HG03460 (cell line): ENCODE measurements around the gene IFNA7.
A peak's percentile ranks its signal among the peaks of the same experiment; 100 is the strongest.
"Not testable (repeated sequence)": the region's sequence is repeated elsewhere in the genome, so short reads cannot be mapped to it uniquely, and the experiment has no call there.

Experiments used
- ATAC-seq: cut with Tn5 transposase; IDR thresholded peaks from one replicate; pipeline ENCODE4 v1.9.1; 2021; ENCODE audit not compliant: unreplicated experiment

Gene IFNA7

DNA sequence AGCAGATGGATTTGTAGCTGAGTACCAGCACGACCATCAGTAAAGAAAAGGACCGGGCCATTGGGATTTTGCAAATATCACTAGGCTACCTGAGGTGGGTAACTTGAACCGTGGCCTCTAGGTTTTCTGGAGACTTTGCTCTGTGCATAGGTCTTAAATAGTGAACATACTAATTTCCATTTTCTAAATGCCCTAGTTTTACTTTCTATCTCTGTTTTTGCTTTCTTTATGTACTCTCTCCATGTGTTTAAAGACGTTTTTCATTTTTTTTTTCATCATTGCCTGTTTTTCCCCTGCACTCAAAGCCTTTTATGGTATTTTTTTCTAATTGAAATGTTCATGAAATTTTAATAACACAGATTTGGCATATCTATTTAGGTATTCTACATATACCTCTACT is at the start of gene IFNA7:
Gene IFNA7 (minus strand): TSS at position 101 of the 400 bp plus-strand sequence. CDS start 40 bp downstream, at position 61.
- not testable (repeated sequence) for ATAC-seq

DNA sequence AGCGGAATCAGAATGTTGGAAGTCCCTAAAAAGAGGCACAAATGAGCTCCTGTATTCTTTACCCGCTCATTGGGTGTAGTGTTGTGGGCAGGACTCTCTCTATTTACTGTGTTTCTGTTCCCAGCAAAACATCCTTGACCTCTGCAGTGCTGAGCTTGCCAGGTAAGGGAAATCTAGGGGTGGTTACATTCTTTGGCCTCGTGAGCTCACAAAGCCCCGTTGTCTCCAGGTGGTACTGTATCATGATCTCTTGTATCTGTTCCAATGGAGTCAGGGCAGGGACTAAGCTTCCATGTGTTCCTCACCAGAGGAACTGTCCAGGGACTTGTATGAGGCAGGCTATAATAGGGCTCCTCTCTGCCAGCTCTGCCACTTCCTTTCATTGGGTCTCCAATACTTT is 49.6 kb upstream of the IFNA7 start:
- no peak for ATAC-seq

DNA sequence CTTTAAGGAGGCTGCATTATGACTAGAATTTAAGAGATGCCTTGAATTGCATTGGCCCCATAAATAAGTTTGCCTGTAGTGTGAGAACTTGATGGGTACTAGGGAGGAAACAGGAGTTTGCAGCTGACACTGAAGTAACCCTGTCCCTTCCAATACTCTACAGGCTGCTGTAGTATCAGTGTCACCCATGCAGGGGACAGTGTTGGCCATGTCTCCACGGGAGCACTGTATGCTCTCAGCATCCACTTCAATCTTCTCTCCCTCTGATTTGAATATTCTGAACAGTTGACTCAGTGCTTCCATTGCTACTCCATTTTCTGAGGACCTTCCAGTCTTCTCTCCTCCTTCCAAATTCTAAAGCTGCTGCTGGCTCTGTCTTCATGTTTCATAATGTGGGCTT is 49.2 kb upstream of the IFNA7 start:
- ATAC-seq: no peak

DNA sequence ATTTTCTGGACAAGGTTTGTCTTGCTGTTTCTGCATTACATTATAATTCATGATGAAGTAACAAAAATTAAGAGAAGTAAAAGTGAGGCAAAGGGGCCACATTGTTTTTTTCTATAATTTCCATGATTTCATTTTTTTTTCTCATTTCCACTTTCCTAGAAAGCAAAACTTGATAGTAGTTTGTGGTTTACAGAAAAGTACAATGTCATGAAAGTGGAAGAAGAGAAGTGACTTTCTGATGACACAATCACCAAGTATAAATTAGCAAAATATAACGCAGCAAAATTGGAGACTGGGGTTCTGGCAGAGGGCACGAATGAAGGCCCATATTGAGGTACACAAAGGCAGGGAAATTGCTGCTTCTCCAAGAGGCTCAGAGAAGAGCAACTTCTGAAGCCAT is 42.8 kb upstream of the IFNA7 start:
- no peak for ATAC-seq

DNA sequence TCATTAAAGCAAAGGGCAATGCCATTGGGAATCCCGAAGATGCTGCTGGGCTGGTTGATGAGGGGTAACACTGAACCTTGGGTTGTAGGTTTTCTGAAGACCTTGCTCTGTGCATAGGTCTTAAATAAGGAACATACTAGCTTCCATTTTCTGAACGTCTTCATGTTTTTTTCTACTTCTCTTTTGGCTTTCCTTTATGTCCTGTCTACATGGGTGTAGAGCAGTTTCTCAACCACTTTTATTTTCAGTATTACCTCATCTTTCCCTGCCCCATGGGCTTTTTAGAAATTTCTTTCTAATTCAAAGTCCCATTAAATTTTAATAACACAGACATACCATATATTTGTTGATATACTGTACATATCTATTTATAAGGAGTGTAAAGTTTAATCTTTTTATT is 37.9 kb upstream of the IFNA7 start, which contains the start of gene IFNA14:
Gene IFNA14 (minus strand): TSS at position 95 of the 400 bp plus-strand sequence. CDS start 70 bp downstream, at position 25.
- ATAC-seq: no peak

DNA sequence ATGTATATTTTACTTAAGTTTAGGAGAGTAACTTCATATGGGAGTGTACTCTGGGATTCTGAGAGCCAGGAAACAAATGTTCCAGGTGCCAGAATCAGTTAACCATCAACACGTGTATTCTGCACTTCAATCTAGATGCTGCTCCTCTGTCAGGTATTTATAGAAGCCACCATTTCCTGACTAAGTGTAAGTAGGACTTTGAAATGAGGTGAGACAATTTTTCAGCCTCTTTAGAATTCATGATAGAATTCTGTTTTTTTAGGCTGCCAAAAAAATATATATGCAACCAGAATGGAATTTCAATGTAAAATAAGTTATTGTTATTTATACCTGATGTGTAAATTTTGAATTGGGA is 34.3 kb upstream of the IFNA7 start:
- peak; percentile 26 for ATAC-seq

DNA sequence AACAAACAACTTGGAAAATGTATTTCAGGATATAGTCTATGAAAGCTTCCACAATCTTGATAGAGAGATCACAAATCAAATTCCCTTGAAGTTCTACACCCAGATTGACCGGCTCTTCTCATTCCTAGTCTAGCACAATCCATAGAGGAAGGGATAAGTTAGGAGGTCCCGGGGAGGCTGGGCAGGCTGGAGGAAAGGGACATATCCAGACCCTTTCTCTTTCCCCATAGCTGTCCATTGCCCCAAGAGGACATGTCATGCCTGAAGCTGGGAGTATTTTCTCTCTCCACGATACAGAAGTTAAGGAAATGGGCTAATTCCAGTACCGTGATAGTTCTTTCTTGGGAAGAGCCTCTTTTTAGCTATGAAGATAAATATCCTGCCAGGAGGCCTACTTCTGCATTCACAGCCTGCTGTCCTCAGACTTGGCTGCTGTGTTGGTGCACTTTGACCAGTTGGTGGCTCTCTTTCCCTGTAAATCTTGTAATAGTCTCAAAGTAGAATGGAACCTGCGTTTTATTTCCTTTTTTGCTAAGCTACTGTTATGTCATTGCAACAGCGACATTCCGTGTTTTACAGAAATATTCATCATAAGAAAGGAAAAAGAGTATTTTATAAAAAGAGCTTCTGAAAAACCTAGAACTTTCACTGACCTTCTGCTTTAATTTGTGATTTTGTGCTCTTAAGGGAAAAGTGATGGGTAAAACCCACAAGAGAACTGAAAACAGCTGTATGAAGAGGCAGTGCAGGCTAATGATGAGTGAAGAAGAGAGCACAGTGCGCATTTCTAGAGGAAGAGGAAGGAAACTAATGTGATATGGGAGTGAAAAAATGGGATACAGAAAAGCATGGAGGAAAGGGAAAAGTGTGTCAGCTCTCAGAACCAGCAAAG is 33.7 kb upstream of the IFNA7 start:
- peak; percentile 90 for ATAC-seq

DNA sequence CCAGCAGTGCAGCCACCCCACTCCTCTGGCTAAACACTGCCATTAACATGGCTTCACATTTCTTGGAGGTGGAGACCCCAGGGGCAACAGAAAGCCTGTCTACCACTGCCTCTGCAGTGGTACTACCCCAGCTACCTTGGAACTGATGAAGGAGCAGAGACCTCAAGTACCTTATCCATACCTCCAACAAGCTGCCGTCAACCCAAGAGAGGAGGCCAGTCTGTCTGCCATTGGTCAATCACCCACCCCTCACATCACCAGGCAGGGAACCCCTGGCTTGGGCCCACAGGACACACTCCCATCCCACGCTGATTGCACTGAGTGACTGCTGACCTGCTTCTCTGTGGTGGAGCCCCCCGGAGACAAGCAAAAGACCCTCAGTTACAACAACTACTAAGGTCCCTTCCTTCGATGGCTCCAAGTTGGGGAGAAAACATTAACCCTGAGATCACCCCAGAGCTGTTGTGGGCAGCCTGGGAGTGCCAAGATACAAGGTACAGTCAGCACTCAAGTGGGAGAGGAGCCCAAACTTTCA is 32.2 kb upstream of the IFNA7 start:
- ATAC-seq: no peak

DNA sequence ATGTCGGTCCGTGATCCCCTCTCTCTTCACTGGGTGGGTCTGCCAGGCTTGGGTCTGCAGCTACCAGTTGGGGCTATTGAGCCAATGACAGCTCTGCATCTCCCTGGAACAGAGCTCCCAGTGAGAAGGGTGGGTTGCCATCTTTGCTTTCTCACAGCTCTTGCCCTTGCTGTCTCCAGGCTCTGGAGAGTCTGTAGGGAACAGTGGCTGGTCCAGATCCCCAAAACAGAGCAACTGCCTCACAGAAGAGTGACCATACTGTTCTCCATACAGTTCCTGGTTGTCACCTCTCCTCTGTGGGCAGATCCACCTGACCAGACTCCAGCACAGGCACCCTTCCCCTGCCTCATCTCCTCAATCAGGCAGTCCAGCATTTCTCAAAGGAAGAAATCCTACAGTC is 31.3 kb upstream of the IFNA7 start:
- no peak for ATAC-seq

DNA sequence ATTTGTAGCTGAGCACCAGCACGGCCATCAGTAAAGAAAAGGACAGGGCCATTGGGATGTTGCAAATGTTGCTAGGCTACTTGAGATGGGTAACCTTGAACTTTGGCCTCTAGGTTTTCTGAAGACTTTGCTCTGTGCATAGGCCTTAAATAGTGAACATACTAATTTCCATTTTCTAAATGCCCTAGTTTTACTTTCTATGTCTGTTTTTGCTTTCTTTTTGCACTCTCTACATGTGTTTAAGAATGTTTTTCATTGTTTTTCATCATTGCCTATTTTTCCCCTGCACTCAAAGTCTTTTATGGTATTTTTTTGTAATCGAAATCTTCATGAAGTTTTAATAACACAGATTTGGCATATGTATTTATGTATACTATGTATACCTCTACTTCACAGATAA is 26.1 kb upstream of the IFNA7 start, which contains the start of gene IFNA17:
Gene IFNA17 (minus strand): TSS at position 101 of the 400 bp plus-strand sequence. CDS start 49 bp downstream, at position 52.
- ATAC-seq: no peak

DNA sequence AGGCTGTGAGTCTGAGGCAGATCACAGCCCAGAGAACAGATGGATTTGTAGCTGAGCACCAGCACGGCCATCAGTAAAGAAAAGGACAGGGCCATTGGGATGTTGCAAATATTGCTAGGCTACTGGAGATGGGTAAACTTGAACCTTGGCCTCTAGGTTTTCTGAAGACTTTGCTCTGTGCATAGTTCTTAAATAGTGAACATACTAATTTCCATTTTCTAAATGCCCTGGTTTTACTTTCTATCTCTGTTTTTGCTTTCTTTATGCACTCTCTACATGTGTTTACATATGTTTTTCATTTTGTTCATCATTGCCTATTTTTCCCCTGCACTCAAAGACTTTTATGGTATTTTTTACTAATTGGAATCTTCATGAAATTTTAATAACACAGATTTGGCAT is 15.2 kb upstream of the IFNA7 start, which contains the start of gene IFNA16:
Gene IFNA16 (minus strand): TSS at position 101 of the 400 bp plus-strand sequence. CDS start 6 bp downstream, at position 95.
- not testable (repeated sequence) for ATAC-seq

DNA sequence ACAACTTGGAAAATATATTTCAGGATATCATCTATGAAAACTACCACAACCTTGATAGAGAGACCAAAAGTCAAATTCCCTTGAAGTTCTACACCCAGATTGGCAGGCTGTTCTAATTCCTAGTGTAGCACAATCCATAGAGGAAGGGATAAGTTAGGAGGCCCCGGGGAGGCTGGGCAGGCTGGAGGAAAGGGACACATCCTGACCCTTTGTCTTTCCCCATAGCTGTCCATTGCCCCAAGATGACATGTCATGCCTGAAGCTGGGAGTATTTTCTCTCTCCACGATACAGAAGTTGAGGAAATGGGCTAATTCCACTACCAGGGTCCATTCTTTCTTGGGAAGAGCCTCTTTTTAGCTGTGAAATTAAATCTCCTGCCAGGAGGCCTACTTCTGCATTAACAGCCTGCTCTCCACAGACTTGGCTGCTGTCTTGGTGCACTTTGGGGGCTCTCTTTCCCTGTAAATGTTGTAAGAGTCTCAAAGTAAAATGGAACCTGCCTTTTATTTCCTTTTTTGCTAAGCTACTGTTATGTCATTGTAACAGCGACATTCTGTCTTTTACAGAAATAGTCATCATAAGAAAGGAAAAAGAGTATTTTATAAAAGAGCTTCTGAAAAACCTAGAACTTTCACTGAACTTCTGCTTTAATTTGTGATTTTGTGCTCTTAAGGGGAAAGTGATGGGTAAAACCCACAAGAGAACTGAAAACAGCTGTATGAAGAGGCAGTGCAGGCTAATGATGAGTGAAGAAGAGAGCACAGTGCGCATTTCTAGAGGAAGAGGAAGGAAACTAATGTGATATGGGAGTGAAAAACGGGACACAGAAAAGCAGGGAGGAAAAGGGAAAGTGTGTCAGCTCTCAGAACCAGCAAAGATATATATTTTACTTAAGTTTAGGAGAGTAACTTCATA is 11.7 kb upstream of the IFNA7 start:
- peak; percentile 75 for ATAC-seq

DNA sequence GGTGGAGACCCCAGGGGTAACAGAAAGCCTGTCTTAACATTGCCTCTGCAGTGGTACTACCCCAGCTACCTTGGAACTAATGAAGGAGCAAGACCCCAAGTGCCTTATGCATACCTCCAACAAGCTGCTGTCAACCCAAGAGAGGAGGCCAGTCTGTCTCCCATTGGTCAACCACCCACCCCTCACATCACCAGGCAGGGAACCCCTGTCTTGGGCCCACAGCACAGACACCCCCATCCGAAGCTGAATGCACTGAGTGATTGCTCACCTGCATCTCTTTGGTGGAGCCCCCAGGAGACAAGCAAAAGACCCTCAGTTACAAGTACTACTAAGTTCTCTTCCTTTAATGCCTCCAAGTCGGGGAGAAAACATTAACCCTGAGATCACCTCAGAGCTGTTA is 10.2 kb upstream of the IFNA7 start:
- not testable (repeated sequence) for ATAC-seq

DNA sequence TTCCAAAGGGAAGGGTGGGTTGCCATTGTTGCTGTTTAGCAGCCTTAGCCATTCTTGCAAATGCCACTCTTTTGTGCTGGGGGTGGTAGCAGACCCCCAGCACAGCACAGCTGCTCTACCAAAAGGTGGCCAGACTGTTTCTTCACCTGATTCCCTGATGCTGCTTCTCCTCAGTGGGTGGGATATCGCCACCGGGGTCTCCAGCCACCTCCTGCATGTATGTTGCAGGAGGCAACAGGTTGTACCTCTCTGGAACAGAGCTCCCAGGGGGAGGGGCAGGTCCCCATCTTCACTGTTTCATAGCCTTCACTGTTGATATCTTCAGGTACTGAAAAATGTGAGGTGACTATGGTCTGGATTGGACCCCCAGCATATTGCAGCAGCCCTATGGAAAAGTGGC is 8.8 kb upstream of the IFNA7 start:
- ATAC-seq: not testable (repeated sequence)

DNA sequence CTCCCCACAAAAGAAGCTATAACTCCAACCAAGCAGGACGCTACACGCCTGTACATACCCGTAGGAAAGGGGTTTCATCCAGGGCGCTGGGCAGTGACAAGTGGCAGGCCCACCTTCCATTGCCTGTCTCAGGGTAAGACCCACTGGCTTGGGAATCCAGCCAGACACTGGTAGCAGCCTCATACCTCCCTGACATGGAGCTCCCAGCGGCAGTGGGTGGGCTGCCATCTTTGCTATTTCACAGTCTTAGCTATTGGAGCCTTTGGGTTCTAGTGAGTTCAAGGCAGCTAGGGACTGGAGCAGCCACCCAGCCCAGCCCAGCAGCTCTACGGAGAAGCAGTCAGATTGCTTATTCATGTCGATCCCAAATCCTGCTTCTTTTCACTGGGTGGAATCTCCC is 8.3 kb upstream of the IFNA7 start:
- no peak for ATAC-seq

DNA sequence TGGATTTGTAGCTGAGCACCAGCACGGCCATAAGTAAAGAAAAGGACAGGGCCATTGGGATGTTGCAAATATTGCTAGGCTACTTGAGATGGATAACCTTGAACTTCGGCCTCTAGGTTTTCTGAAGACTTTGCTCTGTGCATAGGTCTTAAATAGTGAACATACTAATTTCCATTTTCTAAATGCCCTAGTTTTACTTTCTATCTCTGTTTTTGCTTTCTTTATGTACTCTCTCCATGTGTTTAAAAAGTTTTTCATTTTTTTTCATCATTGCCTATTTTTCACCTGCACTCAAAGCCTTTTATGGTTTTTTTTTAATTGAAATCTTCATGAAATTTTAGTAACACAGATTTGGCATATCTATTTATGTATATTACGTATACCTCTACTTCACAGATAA is 5.0 kb upstream of the IFNA7 start, which contains the start of gene IFNA10:
Gene IFNA10 (minus strand): TSS at position 101 of the 400 bp plus-strand sequence. CDS start 46 bp downstream, at position 55.
- ATAC-seq: not testable (repeated sequence)

DNA sequence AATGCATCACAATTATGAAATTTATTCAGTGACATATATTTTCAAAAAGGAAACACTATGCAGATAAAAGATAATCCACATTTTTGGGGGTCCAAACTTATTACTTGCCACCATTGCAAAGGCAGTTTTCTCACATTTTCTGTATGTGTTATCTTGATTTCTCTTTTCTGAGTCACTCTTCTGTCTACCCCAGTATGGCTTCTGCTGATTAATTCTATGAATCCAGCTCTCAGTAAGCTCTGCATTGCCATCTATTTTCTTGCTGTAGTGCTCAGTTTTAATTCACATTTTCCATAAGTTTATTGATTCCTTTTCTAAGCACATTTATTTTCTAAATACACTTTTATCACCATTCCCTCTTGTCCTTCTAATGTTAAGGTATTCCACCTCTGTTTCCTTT is 3.2 kb upstream of the IFNA7 start:
- no peak for ATAC-seq

DNA sequence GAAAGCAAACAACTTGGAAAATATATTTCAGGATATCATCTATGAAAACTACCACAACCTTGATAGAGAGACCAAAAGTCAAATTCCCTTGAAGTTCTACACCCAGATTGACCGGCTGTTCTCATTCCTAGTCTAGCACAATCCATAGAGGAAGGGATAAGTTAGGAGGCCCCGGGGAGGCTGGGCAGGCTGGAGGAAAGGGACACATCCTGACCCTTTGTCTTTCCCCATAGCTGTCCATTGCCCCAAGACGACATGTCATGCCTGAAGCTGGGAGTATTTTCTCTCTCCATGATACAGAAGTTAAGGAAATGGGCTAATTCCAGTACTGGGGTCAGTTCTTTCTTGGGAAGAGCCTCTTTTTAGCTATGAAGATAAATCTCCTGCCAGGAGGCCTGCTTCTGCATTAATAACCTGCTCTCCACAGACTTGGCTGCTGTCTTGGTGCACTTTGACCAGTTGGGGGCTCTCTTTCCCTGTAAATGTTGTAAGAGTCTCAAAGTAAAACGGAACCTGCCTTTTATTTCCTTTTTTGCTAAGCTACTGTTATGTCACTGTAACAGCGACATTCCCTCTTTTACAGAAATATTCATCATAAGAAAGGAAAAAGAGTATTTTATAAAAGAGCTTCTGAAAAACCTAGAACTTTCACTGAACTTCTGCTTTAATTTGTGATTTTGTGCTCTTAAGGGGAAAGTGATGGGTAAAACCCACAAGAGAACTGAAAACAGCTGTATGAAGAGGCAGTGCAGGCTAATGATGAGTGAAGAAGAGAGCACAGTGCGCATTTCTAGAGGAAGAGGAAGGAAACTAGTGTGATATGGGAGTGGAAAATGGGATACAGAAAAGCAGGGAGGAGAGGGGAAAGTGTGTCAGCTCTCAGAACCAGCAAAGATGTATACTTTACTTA is 6.9 kb downstream of the IFNA7 start:
- peak; percentile 87 for ATAC-seq

DNA sequence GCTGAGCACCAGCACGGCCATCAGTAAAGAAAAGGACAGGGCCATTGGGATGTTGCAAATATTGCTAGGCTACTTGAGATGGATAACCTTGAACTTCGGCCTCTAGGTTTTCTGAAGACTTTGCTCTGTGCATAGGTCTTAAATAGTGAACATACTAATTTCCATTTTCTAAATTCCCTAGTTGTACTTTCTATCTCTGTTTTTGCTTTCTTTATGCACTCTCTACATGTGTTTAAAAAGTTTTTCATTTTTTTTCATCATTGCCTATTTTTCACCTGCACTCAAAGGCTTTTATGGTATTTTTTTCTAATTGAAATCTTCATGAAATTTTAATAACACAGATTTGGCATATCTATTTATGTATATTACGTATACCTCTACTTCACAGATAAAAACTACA is 14.5 kb downstream of the IFNA7 start, which contains the start of gene IFNA4:
Gene IFNA4 (minus strand): TSS at position 101 of the 400 bp plus-strand sequence. CDS start 56 bp downstream, at position 45.
- not testable (repeated sequence) for ATAC-seq
